Neural progenitor cell (in vitro differentiated cells): ENCODE results near the gene TMEM186.

ENCODE experiments used
- CTCF ChIP-seq: fragments of 200-600 bp; sonication (generic); IDR thresholded peaks from 2 replicates; pipeline ENCODE4 v1.5.1; 2017; ENCODE audit warnings: antibody characterized with exemption, mild to moderate bottlenecking
- EZH2phosphoT487 ChIP-seq: fragments of 200-600 bp; sonication (generic); IDR thresholded peaks from 2 replicates; pipeline ENCODE4 v1.6.1; 2017; ENCODE audit warnings: antibody characterized with exemption

DNA sequence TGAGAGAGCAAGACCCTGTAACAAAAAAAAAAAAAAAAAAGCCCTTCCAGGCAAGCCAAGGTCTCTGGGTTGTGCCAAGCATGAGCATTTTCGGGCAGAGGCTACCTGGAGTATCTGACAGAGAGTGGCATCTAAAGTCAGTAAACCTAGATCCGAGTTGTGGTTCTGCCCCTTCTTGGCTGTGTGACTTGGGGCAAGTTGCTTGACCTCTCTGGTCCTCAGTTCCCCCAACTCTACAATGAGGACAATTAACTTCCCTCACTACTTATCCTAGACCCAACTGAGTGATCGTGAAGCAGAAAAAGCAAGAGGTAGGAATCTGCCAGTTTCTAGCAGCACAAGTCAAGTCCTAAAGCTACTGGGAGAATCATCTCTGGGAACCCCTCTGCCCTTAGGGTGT lies 34.4 kb downstream of the TMEM186 start:
- TF ChIP-seq CTCF (no peak), EZH2phosphoT487 (no peak)
